Measurements from ENCODE around the gene KCNB1. TPM values are rescaled to one million over a fixed set of nuclear protein-coding genes. Genes with fewer than 3 reads are reported as not detected.
A peak's percentile ranks its signal among the peaks of the same experiment; 100 is the strongest.

Gene KCNB1
- total RNA-seq, 4 donors from 2014 or later, result 0.29 to 32.5 (median 7.0) TPM

DNA sequence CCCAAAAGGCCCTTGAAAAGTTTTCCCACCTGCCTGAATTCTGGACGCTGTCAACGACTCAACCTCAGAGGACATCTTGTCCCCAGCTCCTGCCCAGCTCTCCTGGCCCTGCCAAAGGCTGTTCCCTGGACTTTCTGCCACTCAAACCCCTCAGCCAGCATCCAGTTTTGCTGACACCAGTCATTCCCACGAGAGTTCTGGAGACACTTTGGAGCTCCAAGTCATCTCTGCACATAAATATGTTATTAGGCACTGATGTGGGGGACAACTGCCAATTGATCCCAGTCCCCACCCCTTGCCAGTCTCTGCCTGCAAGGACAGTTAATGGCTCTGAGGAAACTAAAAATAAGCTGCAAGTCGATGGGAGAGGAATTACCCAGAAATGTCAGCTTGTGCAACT, 38.9 kb upstream of the KCNB1 start:
- H3K9me3 ChIP-seq, result no peaks in the 10 kb centered on the region
- no peaks in the 10 kb centered on the region for H3K36me3 ChIP-seq
- no peak for DNase-seq
- intact Hi-C loops (cut with DNase I; ENCODE audit: low total_unique reads), result no loop called here
- TF ChIP-seq CTCF (IDR thresholded peaks at IDR 0.05) (no peak), POLR2A (IDR thresholded peaks at IDR 0.05) (no peak)
- H3K4me3 ChIP-seq, result no peak overlapping the region
- H3K4me1 ChIP-seq, result no peaks in the 10 kb centered on the region
- no peaks in the 10 kb centered on the region for H3K27me3 ChIP-seq
- peak overlapping the region in 1 of 2 donors; percentile 5 for H3K27ac ChIP-seq

GRCh38 chr20:49519777-49520359, 37.4 kb upstream of the KCNB1 start:
- intact Hi-C loops (cut with DNase I; ENCODE audit: low total_unique reads), result no loop called here
- no peaks in the 10 kb centered on the region for H3K4me1 ChIP-seq

DNA sequence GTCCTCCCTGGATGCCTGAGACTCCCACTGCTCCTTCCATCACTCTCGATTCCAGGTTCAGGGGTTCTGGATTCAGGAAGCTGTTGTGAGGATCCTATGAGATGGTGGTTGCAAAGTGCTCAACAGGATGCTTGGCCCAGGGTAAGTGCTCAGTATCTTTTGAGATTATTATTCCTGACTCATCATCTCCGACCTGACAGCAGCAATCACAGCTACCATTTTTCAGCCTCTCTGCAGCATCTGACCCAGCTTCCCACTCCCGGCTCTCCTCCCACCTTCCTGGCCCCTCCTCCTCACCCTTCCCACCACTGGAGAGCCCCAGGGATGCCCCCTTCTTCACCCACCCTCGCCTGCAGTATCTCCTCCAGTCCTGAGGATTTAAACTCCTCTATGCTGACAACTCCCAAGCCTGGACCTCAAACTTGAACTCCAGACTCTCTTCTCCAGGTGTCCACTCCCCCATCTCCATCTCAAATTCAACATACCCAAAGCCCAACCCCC, 36.8 kb upstream of the KCNB1 start:
- H3K27me3 ChIP-seq, result no peaks in the 10 kb centered on the region
- intact Hi-C loops (cut with DNase I; ENCODE audit: low total_unique reads), result no loop called here
- no peak overlapping the region for H3K4me3 ChIP-seq
- no peaks in the 10 kb centered on the region for H3K4me1 ChIP-seq
- H3K9me3 ChIP-seq, result no peaks in the 10 kb centered on the region
- no peaks in the 10 kb centered on the region for H3K36me3 ChIP-seq
- DNase-seq, result no peak
- TF ChIP-seq CTCF (IDR thresholded peaks at IDR 0.05), result no peak
- no peak for TF ChIP-seq POLR2A (IDR thresholded peaks at IDR 0.05)
- peak overlapping the region in 1 of 2 donors; percentile 9 for H3K27ac ChIP-seq

More at GRCh38 chr20:49519777-49520359, 37.4 kb upstream of the KCNB1 start:
- no peak for TF ChIP-seq POLR2A (IDR thresholded peaks at IDR 0.05)
- no peak for TF ChIP-seq CTCF (IDR thresholded peaks at IDR 0.05)
- DNase-seq, result no peak
- Histone ChIP-seq H3K9me3 (no peaks in the 10 kb centered on the region), H3K4me3 (no peak overlapping the region), H3K36me3 (no peaks in the 10 kb centered on the region), H3K27ac (peak overlapping the region in 1 of 2 donors; percentile 9), H3K27me3 (no peaks in the 10 kb centered on the region)

GRCh38 chr20:49518576-49518975, 36.1 kb upstream of the KCNB1 start:
- no peak for DNase-seq
- no peak for TF ChIP-seq CTCF (IDR thresholded peaks at IDR 0.05)
- no peak for TF ChIP-seq POLR2A (IDR thresholded peaks at IDR 0.05)
- H3K4me1 ChIP-seq, result no peaks in the 10 kb centered on the region

GRCh38 chr20:49517805-49518100, 35.3 kb upstream of the KCNB1 start:
- TF ChIP-seq POLR2A (IDR thresholded peaks at IDR 0.05) (no peak), CTCF (IDR thresholded peaks at IDR 0.05) (no peak)
- H3K27ac ChIP-seq, result peak overlapping the region in 1 of 2 donors; percentile 18
- no peaks in the 10 kb centered on the region for H3K9me3 ChIP-seq
- H3K4me1 ChIP-seq, result no peaks in the 10 kb centered on the region
- intact Hi-C loops (cut with DNase I; ENCODE audit: low total_unique reads), result no loop called here
- no peaks in the 10 kb centered on the region for H3K36me3 ChIP-seq
- H3K4me3 ChIP-seq, result no peak overlapping the region
- H3K27me3 ChIP-seq, result no peaks in the 10 kb centered on the region
- DNase-seq, result no peak

More at GRCh38 chr20:49518576-49518975, 36.1 kb upstream of the KCNB1 start:
- H3K36me3 ChIP-seq, result no peaks in the 10 kb centered on the region
- H3K9me3 ChIP-seq, result no peaks in the 10 kb centered on the region
- no peak overlapping the region for H3K27ac ChIP-seq
- H3K27me3 ChIP-seq, result no peaks in the 10 kb centered on the region
- intact Hi-C loops (cut with DNase I; ENCODE audit: low total_unique reads), result no loop called here
- H3K4me3 ChIP-seq, result no peak overlapping the region

Data from uterus (tissue), 4 donors.